ENCODE results near the gene AMFR.

The AMFR gene

DNA sequence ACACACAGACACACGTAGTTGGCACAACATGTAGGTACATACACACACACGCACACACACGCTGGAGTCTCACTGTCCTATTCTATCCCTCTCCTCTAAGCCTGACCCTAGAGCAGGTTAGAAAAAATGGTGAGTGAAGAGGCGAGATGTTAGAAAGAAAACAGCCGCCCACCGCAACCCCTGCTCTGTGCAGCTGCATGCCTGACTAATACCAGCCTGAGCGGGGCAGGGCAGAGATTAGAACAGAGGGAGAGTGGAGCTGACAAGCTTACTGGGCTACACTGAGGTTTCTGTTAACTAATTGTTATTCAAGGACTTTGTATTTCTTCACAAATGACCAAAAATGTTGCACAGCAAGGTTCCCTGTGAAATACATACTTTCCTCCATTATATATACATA, 59.8 kb downstream of the AMFR start:
- no peak for DNase-seq
- intact Hi-C loops (cut with DNase I), result no loop called here

DNA sequence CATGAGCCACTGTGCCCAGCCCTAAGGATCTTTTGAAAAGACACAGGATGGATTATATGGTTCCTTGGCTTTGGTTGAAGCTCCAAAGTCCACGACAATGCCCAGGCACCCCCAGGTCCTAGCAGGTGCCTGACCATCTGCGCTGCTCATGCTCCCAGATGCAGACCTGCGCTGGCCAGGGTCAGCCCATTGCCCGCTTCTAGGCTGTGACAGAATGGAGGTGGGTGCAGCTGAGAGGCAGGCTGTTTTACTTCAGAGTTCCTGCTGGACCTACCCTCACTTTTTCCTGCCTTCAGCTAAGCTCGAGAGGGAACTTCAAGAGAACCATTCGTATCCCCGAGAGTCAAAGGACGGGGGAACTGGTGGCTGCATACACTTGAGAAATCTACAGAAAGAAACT, 60.5 kb downstream of the AMFR start:
- DNase-seq, result no peak
- intact Hi-C loops (cut with DNase I), result no loop called here

DNA sequence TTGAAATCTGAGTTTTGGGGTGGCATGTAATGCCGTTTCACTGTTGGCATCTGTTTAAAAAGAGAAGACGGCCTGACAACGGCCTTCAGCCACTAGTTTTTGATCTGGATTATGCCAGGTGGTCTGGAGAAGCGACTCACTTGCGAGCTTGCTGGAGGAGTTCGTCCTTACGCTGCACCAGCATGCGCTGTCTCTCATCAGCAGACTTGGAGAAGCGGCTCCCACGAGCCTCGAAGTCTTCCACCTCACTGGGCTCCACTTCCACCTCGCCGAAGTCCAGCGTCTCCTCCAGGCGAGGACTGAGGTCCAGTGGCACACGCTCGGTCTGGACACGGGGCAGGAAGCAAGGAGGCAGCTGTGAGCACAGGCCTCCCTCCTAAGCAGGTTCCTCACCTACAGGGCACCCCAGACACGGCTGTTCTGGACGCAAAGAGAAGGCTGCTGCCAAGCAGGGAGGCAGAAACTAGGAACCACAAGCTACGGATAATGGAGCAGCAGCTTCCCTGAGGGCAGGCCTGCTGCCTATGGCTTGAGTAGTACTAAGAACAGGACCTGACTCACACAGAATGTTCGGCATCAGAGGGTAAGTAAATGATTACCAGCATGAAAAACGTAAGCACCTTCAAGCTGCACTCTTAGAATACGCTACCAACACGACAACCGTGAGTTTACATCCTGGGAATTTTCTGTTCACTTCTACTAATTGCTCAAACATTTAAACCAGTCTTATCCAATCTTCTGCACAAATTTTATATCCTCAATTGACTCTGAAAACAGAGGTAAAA, 61.4 kb downstream of the AMFR start:
- intact Hi-C loops (cut with DNase I), result no loop called here
- no peak for DNase-seq

DNA sequence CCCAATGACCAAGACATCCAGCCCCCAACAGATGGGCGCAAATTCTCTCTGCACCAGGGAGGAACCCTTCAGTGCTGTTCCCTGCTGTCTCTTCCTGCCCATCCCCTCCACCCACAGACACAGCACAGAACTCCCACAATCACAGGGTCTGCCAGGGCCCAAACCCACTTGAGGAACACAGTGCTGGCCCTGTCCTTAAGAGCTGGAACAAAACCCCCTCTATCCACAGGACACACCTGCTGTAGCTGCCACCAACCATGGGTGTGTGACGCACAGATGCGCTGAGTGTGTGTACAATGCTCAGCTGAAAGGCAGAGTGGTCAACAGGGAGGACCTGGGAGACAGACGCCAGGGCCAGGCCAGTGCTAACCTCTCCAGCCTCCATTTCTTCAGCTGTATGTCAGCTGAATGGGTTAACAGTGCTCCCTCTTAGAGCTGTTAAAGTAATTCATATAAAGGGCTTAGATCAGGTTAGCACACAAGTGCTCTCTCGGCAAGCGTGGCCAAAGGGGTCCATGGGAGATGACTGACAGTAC, 62.1 kb downstream of the AMFR start:
- DNase-seq, result no peak
- intact Hi-C loops (cut with DNase I), result no loop called here

DNA sequence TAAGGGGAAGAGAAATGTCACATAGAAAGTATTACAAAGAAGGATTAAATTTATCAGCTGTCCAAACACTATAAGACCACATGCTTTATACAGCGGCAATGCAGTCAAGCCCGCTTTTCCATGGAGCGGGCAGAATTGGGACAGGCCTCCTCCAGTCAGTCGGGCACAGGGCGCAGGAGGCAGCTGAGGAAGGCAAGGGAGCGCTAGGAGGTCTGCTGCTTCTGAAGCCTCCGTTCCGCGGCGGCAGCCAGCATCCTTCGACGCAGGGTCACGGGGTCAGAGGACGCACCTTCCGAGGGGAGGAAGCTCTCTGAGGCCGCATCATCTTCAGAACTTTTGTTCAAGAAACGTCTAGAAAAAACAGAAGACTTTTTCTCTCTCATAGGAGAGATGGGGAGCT, 62.6 kb downstream of the AMFR start:
- DNase-seq, result no peak
- intact Hi-C loops (cut with DNase I), result no loop called here

DNA sequence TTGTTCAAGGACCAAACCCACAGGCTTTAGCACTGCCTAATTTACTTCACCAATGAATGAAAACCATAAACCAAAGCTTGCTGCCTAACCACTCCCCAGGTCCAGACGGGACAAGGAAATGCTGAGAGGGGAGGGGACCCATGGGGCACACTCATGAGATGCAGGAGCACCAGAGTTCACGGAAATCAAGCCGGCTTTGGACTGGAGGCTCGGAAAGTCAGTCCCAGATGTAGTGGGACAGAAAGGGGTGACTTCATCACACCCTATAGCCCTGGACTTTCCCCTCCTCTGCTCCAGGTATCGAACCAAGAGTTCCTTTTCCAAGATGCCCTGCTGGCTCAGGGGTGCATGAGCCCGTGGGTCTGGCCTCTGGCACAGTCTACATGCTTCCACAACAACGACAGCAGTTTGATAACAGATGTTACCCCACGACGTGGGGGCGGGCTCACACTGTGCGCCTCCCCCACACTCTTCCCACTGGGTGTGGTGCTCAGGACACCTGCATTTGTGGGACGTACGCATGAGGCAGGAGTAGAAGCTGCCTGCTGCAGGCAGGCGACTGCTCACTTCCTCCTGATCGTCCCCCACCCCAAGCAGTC, 63.2 kb downstream of the AMFR start:
- intact Hi-C loops (cut with DNase I), result no loop called here
- peak in 1 of 10 donors; percentile 67 for DNase-seq

DNA sequence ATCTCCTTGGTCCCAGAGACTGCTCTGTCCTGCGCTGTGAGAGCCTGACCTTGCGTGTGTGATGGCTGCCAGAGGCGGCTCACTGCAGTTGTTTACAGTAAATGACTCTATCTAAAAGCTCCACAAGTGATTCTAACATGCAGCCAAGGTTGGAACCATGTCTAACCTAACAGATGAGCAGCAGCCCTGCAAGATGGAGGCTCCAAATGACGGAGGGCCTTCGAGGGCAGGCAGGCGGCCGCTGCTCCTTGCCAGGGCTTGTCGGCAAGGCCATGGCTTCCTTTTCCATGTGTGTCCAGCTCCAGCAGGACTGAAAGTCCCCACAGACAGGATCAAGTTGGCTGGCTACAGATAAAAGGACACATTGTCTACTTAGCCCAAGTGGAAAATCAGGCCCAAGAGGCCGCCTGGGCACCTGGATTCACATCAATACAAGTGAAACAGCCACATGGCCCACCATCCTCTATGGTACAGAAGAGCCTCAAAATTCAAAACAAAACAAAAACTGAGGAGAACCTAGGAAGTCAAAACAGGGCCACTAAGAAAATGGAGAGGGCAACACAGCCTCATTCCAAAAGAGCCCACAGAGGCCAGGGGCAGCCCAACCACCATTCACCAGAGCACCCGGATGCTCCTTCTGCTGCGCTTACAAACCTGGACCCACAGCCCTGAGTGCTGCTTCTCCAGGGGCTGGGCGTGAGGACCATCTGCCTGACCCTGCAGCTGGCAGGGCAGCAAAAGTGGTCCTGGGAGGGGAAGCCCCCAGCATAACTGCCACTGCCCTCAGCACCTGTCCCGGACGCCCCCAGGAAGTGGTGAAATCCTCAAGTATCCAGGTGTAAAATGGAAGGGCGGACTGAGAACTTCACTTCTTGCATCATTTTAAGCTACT, 65.0 kb downstream of the AMFR start:
- peak in 2 of 10 donors; percentile 66 to 72 for DNase-seq
- intact Hi-C loops (cut with DNase I), result no loop called here

DNA sequence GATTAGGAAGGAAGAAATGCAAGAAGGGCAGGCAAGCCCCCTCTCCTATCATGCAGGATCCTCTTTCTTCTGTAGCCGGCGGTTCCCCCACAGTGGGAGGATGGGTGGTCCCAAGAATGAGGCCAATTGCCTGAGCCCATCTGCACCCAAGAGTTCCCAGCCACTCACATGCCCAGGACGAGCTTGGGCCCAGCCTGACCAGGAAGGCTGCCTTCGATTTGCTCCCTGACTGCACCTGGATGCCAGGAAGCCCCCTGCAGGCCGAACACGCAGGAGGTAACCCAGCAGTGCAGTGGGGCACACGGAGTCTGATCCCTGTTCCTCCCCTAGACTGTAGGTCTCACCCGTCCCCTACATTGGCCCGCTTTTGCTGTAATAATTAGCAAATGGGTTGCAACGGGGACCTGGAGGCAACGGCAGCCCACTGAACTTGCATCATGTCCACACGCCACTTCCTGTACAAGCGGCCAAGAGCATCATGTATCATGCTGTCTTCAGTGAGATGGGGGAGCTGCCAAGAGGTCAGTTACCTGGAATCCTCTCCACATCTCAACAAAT, 67.5 kb downstream of the AMFR start:
- intact Hi-C loops (cut with DNase I), result no loop called here
- peak in 4 of 10 donors; percentile 14 to 84 (median 70) for DNase-seq

DNA sequence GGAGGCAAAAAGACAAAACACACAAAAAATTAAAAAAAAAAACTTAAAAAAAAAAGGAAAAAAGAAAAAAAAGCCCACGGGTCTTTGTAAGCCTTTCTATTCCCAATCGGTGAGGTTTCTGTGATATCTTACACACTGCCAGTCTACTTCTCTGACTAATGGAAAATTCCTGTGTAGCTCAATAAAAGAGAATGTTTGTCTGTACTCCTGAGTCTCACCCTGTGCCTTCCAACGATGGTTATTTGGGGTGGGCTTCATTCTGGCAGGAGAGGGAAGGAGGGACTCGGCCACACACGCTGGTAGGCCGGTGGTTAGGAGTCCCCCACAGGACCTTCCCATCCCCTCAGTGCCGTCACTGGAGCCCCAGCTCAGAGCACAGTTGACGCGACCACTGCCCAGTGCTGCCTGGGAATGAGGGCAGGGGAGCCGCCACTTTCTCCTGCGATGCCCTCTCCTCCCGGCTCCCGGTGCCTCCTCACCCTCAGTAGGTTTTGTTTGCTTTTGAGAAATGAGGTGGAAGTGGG, 68.0 kb downstream of the AMFR start:
- DNase-seq, result peak in 3 of 10 donors; percentile 15 to 72 (median 66)
- intact Hi-C loops (cut with DNase I), result no loop called here

DNA sequence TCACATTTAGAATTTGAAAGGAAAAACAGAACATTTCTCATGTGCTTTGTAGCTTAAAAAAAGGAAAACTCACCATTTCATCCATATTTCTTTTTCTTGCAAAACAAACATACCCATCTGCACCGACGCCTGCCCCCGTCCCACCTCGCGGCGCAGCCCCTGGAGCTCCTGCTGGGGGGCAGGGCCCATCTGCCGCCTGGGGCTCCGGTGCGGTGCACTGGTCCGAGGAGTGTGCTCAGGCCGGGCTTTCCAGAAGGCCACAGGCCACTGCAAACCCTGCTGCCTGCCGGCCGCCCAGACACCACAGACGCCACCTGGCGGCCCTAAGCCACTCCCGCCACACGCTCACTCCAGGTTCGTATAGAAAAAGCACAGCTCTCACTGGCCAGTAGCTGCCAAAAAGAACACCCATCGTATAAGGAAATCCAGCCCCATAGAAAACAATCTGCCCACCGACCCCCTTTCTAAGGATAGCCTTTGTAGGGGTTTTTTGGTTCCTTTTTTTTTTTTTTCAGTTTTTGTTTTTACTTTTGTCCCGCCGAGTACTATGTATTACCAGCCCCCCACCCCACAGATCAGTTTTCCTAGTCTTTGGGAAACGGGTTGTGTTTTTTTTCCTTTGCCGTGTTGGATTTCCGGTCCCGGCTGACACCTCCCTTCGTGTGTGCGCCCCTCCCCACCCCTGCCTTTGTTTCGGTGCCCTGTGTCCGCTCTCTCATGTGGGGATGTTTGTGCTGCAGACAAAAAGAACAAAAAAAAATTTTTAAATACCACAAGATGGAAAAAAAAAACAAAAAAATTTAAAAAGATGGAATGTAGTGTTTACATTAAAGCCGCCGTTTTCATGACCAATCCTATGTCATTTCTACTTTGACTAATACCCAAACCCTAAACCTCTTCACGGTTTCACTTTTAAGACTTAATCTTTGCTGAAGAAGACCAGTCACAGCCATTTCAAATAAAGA, 68.8 kb downstream of the AMFR start:
- intact Hi-C loops (cut with DNase I), result loop anchor here (1.0 kb wide), 1 partner anchor 167 kb away; no protein-coding TSS in a partner anchor

DNA sequence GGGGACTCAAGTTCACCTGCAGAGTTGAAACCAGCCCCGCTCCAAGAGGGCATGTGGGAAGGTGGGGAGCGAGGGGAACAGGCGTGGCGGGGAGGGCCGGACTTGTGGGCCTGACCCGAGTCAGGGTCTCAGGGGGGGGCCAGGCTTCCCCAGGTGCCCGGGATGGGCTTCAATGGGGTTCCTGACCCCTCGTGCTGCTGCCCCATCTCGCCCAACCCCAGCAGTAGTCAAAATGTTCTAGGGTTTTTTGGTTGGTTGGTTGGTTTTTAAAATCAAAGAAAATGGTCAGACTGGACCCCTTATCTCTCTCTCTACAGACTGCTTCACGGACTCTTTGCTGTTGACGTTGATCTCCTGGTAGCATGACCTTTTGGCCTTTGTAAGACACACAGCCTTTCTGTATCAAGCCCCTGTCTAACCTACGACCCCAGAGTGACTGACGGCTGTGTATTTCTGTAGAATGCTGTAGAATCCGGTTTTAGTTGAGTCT, 69.5 kb downstream of the AMFR start:
- intact Hi-C loops (cut with DNase I), result loop anchor here (1.0 kb wide), 1 partner anchor 167 kb away; no protein-coding TSS in a partner anchor
- peak in 4 of 10 donors; percentile 11 to 79 (median 54) for DNase-seq

More for the DNA sequence above, 68.8 kb downstream of the AMFR start:
- DNase-seq, result peak; percentile 54 to 96 (median 76)

DNA sequence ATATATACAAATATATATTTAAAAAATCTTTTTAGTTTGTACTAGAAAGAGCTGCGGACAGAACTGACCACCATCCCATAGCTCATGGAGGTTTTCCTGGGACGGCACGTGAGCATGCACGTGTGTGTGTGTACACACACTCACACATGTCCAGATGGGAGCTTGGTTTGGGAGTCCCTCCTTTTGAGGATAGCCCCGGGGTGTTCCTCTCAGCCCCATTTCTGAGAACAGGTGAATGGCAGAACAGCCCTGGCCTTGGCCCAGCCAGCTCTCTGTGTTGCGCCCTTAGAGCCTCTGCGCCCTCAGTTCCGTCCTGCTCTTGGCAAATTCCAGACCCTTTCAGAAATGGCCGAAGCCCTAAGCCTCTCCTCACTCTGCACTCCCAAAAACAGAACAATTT, 70.1 kb downstream of the AMFR start:
- peak in 4 of 10 donors; percentile 1 to 76 (median 38) for DNase-seq
- intact Hi-C loops (cut with DNase I), result no loop called here

DNA sequence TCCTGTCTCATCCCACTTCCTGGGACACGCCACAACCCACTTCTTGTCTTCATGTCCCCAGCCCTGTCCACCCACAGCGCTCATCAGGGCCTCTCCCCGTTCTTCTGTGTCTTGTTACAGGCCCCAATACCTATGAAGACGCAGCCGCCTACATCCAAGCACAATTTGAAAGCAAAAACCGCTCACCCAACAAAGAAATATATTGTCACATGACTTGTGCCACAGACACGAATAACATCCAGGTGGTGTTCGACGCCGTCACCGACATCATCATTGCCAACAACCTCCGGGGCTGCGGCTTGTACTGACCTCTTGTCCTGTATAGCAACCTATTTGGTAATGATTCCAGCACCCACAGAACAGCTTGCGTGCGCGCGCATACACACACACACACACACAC, 70.6 kb downstream of the AMFR start:
- DNase-seq, result peak in 4 of 10 donors; percentile 7 to 77 (median 38)
- intact Hi-C loops (cut with DNase I), result no loop called here

DNA sequence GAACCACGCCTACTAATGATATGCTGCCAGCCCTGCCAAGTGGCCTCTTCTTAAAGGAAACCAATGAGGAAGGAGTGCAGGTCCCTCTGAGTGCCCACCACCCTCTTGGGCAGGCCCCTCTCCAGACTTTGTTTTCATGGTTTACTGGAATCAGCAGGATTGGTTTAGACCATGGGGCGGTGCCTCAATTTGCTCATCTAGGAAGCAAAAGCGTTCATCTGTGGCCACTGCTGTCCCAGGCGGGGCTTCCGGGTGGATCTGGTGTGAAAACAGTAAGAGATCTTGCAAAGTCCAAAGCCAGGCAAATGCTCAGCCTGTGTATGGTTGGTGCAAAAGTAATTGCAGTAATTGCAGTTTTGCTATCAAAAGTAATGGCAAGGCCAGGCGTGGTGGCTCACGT, 71.3 kb downstream of the AMFR start:
- DNase-seq, result peak in 3 of 10 donors; percentile 2 to 77 (median 11)
- intact Hi-C loops (cut with DNase I), result no loop called here

DNA sequence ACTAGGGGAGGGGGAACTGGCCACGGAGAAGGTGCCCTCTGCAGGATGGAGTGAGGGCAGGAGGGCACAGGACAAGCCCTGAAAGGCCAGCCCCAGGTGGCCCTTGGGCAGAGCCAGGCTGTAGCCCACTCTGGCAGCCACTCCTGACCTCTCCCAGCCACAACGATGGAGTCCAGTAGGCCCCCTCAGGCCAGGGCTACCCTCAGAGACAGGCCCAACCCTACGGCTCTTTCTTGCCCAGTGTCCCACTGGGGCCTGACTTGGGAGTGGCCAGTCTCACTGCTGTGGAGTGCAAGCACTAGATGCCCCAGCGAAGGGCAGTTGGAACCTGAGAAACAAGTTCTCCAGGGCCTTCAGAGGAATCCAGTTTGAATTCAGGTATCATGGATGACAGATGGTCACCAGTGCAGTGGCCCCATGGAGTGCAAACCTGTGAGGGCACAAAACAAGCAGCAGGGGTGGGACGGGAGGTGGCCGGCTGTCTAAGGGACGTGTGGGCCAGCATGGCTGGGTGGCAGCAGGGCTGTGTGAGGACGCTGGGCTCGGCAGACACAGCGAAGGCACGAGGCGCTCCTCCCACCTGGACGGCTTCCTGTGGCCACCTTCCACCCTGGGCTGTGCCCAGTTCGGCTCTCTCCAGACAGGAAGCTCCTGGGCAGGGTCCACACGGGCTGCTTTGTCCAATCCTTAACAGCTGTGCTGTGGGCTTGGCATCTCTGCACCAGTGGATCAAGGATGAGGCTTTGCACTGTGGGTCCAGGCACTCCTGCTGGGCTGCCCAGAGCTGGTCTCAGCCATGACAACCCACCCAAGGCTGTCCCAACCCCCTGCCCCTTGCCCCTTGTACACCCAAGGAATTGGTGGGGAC, 72.1 kb downstream of the AMFR start:
- intact Hi-C loops (cut with DNase I), result no loop called here
- peak in 6 of 10 donors; percentile 1 to 82 (median 45) for DNase-seq

DNA sequence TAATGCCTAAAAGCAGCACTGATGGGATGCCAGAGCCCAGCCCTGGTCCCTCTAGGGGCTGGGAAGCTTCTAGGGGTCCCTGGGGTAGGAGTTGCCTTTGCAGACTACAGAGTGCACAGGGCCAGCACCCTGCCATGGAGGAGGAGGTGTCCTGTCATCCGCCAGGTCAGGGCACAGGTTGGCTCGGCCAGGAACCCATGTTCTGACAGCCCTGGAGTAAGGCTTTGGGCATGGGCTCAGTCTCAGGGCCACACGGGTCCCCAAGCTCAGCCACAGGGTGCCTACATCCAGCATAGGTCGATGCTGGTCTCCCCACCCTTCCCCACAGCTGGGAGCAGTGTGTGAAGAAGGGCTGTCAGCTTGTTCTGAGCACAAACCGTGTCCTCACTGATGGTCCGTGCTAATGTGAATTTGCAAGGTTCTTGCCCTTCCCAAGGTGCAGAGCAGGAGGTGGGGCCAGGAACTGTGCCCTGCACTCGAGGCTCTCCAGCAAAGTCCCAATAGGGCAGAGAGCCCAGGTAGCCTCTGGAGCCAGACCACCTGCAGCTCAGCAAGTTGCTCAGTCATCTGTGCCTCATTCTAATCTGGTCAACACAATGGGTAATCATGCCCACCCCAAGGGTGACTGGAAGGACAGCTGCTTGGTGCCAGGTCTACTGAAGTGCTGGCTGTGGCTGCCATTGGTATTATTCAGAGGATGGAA, 72.8 kb downstream of the AMFR start:
- DNase-seq, result peak in 4 of 10 donors; percentile 5 to 83 (median 33)

DNA sequence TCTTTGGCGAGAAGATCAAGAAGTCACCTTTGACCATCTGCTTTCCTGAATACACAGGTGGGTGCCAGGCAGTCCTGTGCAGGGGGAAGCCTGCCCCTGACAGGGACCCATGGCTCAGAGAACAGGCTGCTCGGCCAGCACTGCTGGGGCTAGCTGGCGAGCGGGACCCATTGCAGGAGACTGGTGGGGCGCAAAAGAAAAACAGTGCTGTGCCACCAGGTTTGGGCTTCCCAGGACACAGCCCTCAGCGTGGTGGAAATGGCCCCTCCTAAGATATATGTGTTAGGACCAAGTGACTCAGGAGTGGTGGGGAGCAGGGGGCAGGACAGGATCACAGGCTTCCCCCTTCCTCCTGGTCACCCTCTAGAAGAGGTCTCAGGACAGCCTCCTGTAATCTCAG, 73.9 kb downstream of the AMFR start:
- intact Hi-C loops (cut with DNase I), result no loop called here
- DNase-seq, result peak in 3 of 10 donors; percentile 39 to 72 (median 43)

More for the DNA sequence above, 72.8 kb downstream of the AMFR start:
- intact Hi-C loops (cut with DNase I), result no loop called here
